Panc1 (cell line): ENCODE measurements around the gene GPR27. TPM values are rescaled to one million over a fixed set of nuclear protein-coding genes. Genes with fewer than 3 reads are reported as not detected.
A peak's percentile ranks its signal among the peaks of the same experiment; 100 is the strongest.

ENCODE experiments used
- ATAC-seq: fragments of 200-7000 bp; cut with Tn5 transposase; 2 replicates; pipeline ENCODE4 v1.9.1; 2020; ENCODE audit warnings: mild to moderate bottlenecking, moderate library complexity
- BruUV-seq: library from RNA; stranded (reverse); fragments of 400-500 nt; replicated peaks from 2 replicates; lab custom pipeline; 2021; lab: Mats Ljungman, UMichigan
- CTCF ChIA-PET: fragments of 300-600 bp; sonication (Branson Sonifier 250); formaldehyde crosslinking; loops from one replicate; lab custom pipeline; 2022; ENCODE audit warnings: antibody characterized with exemption; lab: Charles Lee
- POLR2A ChIA-PET: fragments of 300-600 bp; sonication (Branson Sonifier 250); formaldehyde crosslinking; loops from one replicate; lab custom pipeline; 2022; ENCODE audit warnings: antibody characterized with exemption; lab: Charles Lee
- DNase-seq: peaks from one replicate; pipeline ENCODE4 v3.0.0-alpha.2; 2010; ENCODE audit warnings: low read depth, low spot score
- H3K27ac ChIP-seq: 2 replicates; pipeline ENCODE4 v1.5.1; 2011; ENCODE audit warnings: mild to moderate bottlenecking, low read length, inconsistent platforms
- H3K27me3 ChIP-seq: fragments of 200-500 bp; sonication (Bioruptor generic); 2 replicates; pipeline ENCODE4 v1.6.0; 2014; ENCODE audit warnings: low read length, inconsistent platforms; ENCODE audit not compliant: control insufficient read depth, insufficient read depth
- H3K36me3 ChIP-seq: fragments of 200-500 bp; sonication (Bioruptor generic); 2 replicates; pipeline ENCODE4 v1.5.1; 2014; ENCODE audit warnings: inconsistent platforms, mild to moderate bottlenecking, low read length, moderate library complexity; ENCODE audit not compliant: control insufficient read depth, insufficient read depth
- H3K4me1 ChIP-seq: 2 replicates; pipeline ENCODE4 v1.5.1; 2011; ENCODE audit warnings: inconsistent platforms, mild to moderate bottlenecking, low read length, moderate library complexity; ENCODE audit not compliant: control insufficient read depth, insufficient read depth
- H3K4me3 ChIP-seq, 2 experiments: 2 replicates each; pipeline ENCODE4 v1.5.1; 2011 to 2012; ENCODE audit warnings: low read depth in 2 of 2, low read length in 2 of 2, mild to moderate bottlenecking in 2 of 2, inconsistent platforms in 1 of 2, moderate library complexity in 1 of 2
- H3K9me3 ChIP-seq: fragments of 200-500 bp; sonication (Bioruptor generic); 2 replicates; pipeline ENCODE4 v1.5.1; 2014; ENCODE audit warnings: low read depth, mild to moderate bottlenecking, inconsistent platforms, low read length, moderate library complexity; ENCODE audit not compliant: control insufficient read depth, insufficient read depth
- POLR2AphosphoS5 ChIP-seq: IDR thresholded peaks from 2 replicates; pipeline ENCODE4 v1.6.1; 2012; ENCODE audit warnings: mild to moderate bottlenecking, low read depth, low read length, moderate library complexity
- REST ChIP-seq, 2 experiments: IDR thresholded peaks; 2 replicates each; pipeline ENCODE4 v1.6.1; 2011 to 2012; ENCODE audit warnings: low read depth in 2 of 2, control low read depth in 1 of 2, low read length in 1 of 2, mild to moderate bottlenecking in 1 of 2, moderate library complexity in 1 of 2; ENCODE audit not compliant: insufficient read depth in 1 of 2
- SIN3A ChIP-seq: IDR thresholded peaks from 2 replicates; pipeline ENCODE4 v1.6.1; 2012; ENCODE audit warnings: low read depth, mild to moderate bottlenecking, low read length, moderate library complexity, borderline replicate concordance; ENCODE audit not compliant: insufficient read depth
- TCF7L2 ChIP-seq: IDR thresholded peaks from 2 replicates; pipeline ENCODE4 v1.6.1; 2011; ENCODE audit warnings: mild to moderate bottlenecking, low read depth, low read length, inconsistent platforms
- in situ Hi-C: cut with HindIII; loops from 2 replicates; pipeline ENCODE4 v1.10.0; 2016; ENCODE audit warnings: low sequenced_read_pairs, low pct_unique_long_range_greater_than_20kb
- intact Hi-C: fragments of 100-400 bp; cut with micrococcal nuclease; formaldehyde crosslinking; loops from one replicate; pipeline ENCODE4 v1.10.0; 2022; ENCODE audit not compliant: unreplicated experiment
- total RNA-seq: library from RNA; stranded (reverse); gene quantifications from one replicate; pipeline ENCODE4 v1.2.1, GENCODE V29; 2021; ENCODE audit not compliant: unreplicated experiment
- TF ChIP-seq, protein P1 (sequence below): fragments of 450-650 bp; IDR thresholded peaks from 2 replicates; pipeline ENCODE4 v1.5.1; 2017; ENCODE audit warnings: mild to moderate bottlenecking

GPR27 gene
- total RNA-seq, 1 experiment from 2014 or later: 0.15 TPM

- H3K27me3 ChIP-seq: peaks cover 18% of the 10 kb centered on the region
- intact Hi-C loops (no loop called here), in situ Hi-C loops (no loop called here)
- no peaks in the 10 kb centered on the region for H3K4me1 ChIP-seq
- H3K9me3 ChIP-seq: no peaks in the 10 kb centered on the region
- ATAC-seq (no peak), DNase-seq (no peak)
- H3K27ac ChIP-seq: no peak overlapping the region
- TF ChIP-seq REST (IDR thresholded peaks at IDR 0.05; ENCODE audit: insufficient read depth in 1 of 2, low read depth in 2 of 2, low read length in 1 of 2) (no peak), POLR2AphosphoS5 (no peak), TCF7L2 (no peak), SIN3A (no peak)
- TF ChIP-seq, protein P1, sequence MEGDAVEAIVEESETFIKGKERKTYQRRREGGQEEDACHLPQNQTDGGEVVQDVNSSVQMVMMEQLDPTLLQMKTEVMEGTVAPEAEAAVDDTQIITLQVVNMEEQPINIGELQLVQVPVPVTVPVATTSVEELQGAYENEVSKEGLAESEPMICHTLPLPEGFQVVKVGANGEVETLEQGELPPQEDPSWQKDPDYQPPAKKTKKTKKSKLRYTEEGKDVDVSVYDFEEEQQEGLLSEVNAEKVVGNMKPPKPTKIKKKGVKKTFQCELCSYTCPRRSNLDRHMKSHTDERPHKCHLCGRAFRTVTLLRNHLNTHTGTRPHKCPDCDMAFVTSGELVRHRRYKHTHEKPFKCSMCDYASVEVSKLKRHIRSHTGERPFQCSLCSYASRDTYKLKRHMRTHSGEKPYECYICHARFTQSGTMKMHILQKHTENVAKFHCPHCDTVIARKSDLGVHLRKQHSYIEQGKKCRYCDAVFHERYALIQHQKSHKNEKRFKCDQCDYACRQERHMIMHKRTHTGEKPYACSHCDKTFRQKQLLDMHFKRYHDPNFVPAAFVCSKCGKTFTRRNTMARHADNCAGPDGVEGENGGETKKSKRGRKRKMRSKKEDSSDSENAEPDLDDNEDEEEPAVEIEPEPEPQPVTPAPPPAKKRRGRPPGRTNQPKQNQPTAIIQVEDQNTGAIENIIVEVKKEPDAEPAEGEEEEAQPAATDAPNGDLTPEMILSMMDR: no peak
- POLR2A ChIA-PET: no interaction called here
- CTCF ChIA-PET: no interaction called here
- no peaks in the 10 kb centered on the region for H3K36me3 ChIP-seq
- BruUV-seq: no TSS peak
- H3K4me3 ChIP-seq: no peak overlapping the region
Measured at GRCh38 chr3:71724171-71724453, 29.5 kb upstream of the GPR27 start.

DNA sequence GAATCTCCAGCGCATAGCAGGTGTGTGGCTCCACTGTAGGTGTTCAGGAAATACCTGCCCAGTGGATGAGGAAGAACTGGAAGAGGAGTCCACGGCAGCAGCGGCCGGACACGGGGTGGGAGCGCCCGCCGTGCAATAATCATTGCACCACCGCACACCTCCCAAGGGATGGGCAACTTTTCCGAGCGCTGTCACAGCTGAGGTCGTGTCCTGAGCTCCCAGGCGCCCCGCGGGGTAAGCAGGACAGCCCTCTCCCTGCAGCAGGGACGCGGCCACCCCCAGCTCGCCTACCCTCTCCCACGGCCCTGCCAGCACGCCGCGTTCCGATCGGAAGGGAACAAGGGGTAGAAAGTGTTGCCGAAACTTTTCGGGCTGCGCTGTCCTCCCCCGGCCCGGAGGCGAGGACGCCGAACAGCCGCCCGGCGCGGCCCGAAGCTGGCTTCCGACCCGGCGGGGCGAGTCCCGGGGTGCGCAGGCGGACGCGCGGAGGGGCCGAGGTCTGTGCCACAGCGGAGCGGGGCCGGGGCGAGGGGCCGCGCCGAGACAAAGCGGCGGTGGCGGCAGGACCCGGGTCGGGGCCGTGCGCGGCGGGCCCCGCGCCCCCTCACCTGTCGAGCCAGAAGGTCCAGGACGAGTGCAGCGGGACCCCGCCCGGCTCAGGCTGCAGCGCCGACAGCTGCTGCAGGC lies 28.9 kb upstream of the GPR27 start:
- POLR2A ChIA-PET: no interaction called here
- ATAC-seq (peak; percentile 72), DNase-seq (no peak)
- BruUV-seq: no TSS peak
- intact Hi-C loops (no loop called here), in situ Hi-C loops (no loop called here)
- H3K36me3 ChIP-seq: no peaks in the 10 kb centered on the region
- no peak for TF ChIP-seq TCF7L2
- TF ChIP-seq SIN3A: no peak
- TF ChIP-seq, protein P1: no peak
- no peak for TF ChIP-seq POLR2AphosphoS5
- TF ChIP-seq REST (IDR thresholded peaks at IDR 0.05; ENCODE audit: insufficient read depth in 1 of 2, low read depth in 2 of 2, low read length in 1 of 2): no peak
- CTCF ChIA-PET: no interaction called here
- H3K4me1 ChIP-seq: no peaks in the 10 kb centered on the region
- H3K27me3 ChIP-seq: peaks cover 18% of the 10 kb centered on the region
- no peak overlapping the region for H3K27ac ChIP-seq
- H3K4me3 ChIP-seq: peak overlapping the region; percentile 39
- H3K9me3 ChIP-seq: no peaks in the 10 kb centered on the region
